ENCODE results near the gene SYCP3.
"Not testable (repeated sequence)": the region's sequence is repeated elsewhere in the genome, so short reads cannot be mapped to it uniquely, and the experiment has no call there.

The SYCP3 gene

GRCh38 chr12:101710288-101710687 lies 29.0 kb downstream of the SYCP3 start:
- DNase-seq: no peak

GRCh38 chr12:101707131-101707782 lies 32.0 kb downstream of the SYCP3 start:
- DNase-seq: no peak

- no peak for DNase-seq
Observed at GRCh38 chr12:101706403-101706802, 32.9 kb downstream of the SYCP3 start.

DNA sequence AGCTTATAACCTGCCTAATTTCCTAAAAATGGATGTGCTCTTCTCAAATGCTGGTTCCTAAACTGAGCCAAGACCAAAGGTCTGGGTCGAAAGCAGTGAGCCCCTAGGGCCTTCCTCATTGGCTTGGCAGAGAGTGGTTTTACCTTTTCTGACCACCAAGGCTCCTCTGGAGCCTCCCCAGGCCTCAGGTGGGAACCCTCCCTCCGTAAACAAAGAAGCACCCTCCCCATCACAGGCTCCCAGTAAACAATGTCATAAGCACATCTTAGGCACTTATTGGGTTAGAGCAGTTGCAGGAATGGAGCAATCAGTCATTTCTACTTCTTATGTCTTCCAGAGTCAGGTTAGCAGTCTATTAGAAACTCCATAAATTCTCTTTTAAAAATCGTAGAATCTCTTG lies 35.8 kb downstream of the SYCP3 start:
- DNase-seq: no peak

DNA sequence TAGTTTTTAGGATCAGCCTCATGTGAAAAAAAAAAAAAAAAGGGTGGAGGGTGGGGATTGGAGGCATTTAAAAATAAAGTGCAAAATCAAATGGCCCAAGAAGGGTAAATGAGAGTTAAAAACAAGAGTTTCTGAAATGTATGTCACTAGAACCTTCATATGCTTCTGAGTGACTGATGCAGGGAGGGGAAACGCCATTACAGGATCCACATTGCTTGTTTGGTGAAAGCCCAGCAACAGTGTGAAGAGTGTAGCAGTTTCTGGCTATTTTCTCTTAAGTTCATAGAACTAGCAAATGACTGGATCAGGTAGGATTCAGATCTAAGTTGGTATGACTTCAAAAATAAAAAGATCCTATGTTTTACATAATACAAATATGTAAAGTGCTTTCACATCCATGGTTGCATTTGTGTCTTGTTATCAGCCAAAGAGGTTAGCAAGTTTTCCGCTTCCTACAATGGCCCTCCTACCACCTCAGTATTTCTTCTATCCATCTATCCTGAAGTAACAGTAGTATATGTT lies 38.9 kb downstream of the SYCP3 start:
- no peak for DNase-seq

DNA sequence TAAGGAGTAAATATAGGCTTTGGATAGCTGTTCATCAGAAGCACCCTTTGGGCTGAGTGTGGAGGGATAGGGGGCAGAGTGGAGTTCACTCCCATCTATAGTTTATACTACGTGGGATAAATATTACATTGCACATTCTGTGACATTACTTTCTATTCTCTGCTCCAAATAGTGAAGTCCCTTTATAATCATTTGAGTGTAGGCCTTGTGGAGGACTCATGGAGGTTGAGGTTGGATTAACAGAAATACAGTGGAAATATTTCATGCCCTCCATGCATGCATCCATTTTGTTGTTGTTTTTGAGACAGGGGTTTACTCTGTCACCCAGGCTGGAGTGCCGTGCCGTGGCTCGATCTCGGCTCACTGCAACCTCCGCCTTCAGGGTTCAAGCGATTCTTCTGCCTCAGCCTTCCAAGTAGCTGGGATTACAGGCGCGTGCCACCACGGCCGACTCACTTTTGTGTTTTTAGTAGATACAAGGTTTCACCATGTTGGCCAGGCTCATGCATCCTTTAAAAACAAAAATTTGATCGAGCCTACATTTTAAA lies 40.4 kb downstream of the SYCP3 start:
- no peak for DNase-seq

DNA sequence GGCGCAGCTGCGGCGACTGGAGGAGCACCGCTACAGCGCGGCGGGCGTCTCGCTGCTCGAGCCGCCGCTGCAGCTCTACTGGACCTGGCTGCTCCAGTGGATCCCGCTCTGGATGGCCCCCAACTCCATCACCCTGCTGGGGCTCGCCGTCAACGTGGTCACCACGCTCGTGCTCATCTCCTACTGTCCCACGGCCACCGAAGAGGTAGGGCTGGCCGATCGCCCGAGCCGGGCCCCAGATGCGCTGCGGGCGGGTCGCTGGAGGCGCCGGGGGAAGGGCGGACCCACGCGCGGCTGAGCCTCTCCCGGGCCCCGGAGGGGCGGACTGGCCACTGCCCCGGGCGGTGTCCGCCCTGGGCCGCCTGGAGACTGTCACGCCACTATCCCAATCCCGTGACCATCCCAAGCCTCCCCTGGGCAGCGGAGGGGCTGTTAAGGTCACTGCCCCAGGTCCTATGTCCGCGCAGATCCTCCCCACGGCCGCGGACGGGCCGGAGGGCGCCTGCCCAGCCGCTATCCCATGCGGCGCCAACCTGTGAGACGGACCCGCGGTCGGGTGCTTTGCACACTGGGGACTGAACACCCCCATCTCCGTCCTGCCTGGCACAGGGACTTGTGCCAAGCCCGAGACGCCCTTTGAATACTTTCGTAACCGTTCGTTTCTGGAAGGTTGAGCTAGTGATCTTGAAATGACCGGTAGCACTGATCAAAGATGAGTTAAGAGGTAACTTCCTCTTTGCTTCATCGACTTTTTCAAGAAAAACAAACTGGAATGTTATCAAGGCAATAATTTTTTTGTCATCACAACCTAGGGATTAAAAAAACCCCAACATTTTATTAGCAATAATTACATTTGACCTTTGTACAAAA lies 41.1 kb downstream of the SYCP3 start:
- DNase-seq: peak; percentile 5

- peak; percentile 62 for DNase-seq
Observed at GRCh38 chr12:101697197-101697929, 41.9 kb downstream of the SYCP3 start, which contains the start of gene CHPT1. Gene CHPT1, plus strand, starts transcription at chr12:101697640. Its CDS starts 222 bp downstream, at chr12:101697862.

DNA sequence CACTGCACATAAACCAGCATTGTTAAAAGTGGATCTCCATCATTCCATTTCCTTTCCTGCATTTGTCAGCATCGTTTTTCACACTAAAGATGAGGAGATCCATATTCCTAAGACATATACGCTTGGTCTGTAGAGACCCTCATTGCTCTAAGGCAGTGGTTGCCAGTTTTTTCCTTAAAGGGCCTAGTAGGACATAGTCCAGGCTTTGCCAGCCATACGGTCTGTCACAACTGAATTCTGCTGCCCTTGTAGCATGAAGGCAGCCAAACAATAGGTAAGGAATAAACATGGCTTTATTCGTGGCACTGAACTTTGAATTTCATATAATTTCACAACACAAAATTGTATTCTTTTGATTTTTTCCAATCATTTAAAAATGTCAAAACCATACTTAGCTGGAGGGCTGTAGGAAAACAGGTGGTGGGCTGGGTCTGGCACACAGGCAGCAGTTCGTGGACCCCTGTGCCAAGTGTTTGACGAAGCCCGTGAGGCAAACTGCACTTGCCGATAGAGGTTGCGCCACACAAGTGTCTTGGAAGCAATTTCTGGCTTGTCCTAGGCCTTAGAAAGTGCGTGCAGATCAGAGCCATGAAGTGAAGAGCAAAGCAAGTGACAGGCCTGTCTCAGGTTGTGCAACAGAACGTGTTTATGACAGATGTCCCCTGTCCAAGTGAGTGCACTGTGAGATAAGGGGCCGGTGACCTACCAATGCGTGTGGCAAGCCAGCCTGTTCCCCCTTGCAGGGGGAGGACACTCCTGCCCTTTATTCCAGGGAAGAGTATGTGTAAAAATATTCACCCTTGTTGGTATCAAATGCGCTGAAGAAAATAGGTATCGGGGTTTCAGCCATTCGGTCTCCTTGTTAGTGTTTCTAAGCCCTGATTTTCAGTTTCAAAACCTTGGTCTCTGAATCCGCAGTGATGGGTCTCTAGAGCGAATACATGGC lies 42.7 kb downstream of the SYCP3 start:
- no peak for DNase-seq

DNA sequence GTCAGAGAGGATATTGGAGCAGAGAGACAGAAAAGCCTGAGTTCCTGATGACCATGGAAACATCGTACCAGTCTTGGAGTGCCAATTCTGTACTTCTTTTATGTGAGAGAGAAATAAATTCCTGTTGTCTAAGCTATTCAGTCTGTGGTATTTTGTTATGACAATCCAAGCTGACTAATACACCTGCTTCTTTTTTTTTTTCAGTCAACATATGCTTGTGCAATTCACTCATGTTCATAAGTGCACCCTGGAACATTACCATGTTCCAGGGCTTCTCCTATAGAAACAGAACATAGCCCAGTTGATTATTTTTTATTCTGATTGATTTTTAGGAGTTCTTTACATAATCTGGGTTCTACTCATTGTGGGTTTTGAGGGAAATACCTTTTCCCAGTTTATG lies 43.6 kb downstream of the SYCP3 start:
- no peak for DNase-seq

DNA sequence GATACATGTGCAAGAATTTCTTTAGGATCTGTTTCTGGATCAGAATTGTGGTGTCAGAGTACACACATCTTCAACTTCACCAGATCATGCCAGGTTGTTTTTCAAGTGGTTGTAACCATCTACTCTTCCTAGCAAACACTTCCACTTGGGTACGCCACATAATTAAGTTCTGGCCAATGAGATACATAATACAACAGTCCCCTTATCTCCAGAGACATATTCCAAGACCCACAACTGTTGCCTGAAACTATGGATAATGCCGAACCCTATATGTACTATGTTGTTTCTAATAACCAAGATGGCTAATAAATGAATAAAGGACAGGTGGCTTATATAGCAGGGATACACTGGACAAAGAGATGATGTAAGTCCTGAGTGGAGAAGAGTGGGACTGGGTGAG lies 44.3 kb downstream of the SYCP3 start:
- DNase-seq: no peak

GRCh38 chr12:101694297-101694848 lies 44.9 kb downstream of the SYCP3 start:
- DNase-seq: no peak

GRCh38 chr12:101691503-101692096 lies 47.7 kb downstream of the SYCP3 start:
- DNase-seq: no peak

DNA sequence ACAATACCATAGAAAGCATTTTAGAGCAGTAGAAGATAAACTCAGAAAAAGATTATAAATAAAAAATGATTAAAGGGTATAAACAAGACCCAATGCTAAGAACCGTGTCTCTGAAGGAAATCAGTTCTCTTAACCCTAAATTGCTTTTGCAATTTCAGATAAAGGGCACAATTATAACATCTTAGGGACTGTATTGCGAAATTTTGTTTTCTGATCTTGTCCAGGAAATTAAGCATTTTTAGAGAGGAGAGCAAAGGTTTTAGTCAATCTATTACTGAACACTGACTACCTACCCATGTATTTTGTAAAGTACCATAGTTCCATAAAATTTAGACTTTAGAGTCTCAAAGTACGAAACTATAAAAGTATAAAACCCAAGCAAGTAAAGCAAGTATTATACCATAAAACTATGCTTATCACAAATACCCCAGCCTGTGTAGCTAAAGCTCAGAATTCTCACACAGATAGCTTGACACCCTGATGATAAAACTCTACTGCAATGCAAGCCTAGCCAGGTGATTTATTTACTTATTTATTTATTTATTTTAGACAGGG lies 48.6 kb downstream of the SYCP3 start:
- no peak for DNase-seq

DNA sequence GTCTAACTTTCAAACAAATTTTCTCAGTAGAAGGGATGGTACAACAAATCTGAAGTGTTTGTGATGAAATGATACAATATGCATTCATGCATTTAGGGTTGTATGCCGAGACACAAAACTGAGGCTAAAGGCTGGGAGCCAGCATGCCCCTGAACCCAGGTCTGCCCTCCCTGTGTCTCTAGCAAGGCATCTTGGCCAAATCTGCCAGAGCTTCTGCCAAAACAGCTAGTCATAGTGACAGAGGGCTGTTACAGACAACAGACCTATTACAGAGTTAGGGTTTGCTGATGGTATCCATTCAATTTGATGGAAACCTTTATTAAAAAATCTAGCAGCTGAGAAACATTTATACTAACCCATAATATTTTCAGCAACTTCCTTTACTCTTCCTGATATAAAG lies 53.1 kb downstream of the SYCP3 start:
- no peak for DNase-seq

DNA sequence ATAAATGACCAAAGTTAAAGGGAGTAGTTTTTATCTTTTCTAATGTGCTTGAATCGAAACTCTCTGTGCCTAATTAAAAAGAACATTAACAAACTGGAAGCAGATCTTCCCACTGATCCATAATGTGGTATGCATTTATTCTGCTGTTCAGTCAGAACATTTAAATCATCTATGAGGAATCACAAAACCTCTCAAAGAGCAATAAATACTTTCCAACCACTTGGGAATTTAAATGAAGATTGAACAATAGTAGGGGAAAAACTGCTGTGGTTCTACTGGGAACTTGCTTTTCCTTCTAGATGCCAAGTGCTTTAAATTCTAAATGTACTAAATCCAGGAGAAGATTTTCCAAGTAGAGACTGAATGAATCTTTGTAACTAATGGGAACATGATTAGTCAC lies 54.2 kb downstream of the SYCP3 start:
- DNase-seq: no peak

DNA sequence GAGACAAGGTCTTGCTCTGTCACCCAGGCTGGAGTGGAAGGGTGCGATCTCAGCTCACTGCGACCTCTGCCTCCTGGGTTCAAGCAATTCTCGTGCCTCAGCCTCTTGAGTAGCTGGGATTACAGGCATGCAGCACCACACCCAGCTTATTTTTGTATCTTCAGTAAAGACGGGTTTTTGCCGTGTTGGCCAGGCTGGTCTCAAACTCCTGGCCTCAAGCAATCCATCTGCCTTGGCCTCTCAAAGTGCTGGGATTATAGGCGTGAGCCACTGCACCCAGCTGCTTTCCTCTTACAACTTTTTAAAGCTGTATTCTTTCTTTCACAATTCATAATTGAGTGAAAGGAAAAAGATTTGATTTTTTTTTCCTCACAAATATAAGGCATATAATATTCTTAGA lies 57.6 kb downstream of the SYCP3 start:
- not testable (repeated sequence) for DNase-seq

DNA sequence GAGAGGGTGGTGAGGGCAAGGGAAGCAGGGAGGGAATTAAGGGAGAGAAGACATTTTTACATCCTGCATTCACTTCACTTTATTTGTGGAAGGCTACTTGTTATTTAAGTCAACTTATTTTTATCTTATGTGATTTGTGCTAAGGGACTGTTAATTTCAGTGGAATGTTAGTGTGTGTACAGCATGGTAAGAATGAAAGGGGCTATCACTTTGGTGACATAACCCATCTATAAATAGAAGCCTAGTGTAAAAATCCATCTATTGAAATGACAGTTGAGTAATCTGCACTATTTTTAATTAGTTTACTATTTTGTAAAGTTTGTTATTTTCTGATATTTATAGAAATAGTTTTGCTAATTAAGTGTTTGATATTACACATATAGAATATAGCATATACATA lies 58.6 kb downstream of the SYCP3 start:
- DNase-seq: no peak

GRCh38 chr12:101680240-101680639 lies 59.0 kb downstream of the SYCP3 start:
- DNase-seq: no peak

All from stimulated activated CD4-positive, alpha-beta T cell treated with anti-CD3 and anti-CD28 coated beads, Interleukin-4, amount 100 ng/mL, for 1 hour (primary cell).